ENCODE results near the gene PTHLH.

- TF ChIP-seq CTCF (IDR thresholded peaks at IDR 0.05), result no peak
- TF ChIP-seq POLR2A (IDR thresholded peaks at IDR 0.05), result no peak
Observed at GRCh38 chr12:27946421-27946820, 26.1 kb downstream of the PTHLH start.

Data from esophagus squamous epithelium (tissue), 4 donors.